SU-DHL-6 (cell line): ENCODE measurements around the gene VAMP5.

Source experiments
- CTCF ChIP-seq: fragments of 200-600 bp; sonication (generic); IDR thresholded peaks from one replicate; pipeline ENCODE4 v1.5.1; 2017; ENCODE audit warnings: antibody characterized with exemption, mild to moderate bottlenecking, low read length, moderate library complexity; ENCODE audit not compliant: insufficient read depth, poor library complexity, severe bottlenecking
- EZH2phosphoT487 ChIP-seq: fragments of 200-600 bp; sonication (generic), shearing (Covaris generic); conservative IDR thresholded peaks from 2 replicates; pipeline ENCODE4 v1.6.1; 2018; ENCODE audit warnings: mild to moderate bottlenecking, antibody characterized with exemption, low read length, moderate library complexity, mixed read lengths

- no peak for TF ChIP-seq EZH2phosphoT487
- TF ChIP-seq CTCF = no peak
These were observed 58.5 kb downstream of the VAMP5 start for GRCh38 chr2:85642725-85643124.
